Measurements from ENCODE around the gene ZDHHC3. TPM values are rescaled to one million over a fixed set of nuclear protein-coding genes. Genes with fewer than 3 reads are reported as not detected.

The ZDHHC3 gene
- total RNA-seq, 1 experiment from 2014 or later, result 40.1 TPM

- no TSS peak for BruUV-seq (replicated peaks)
- Mint-ChIP-seq H3K36me3 (ENCODE audit: insufficient read depth, unreplicated experiment) (peaks cover 89% of the 10 kb centered on the region), H3K4me1 (ENCODE audit: insufficient read depth, unreplicated experiment) (no peaks in the 10 kb centered on the region), H3K27me3 (ENCODE audit: insufficient read depth, unreplicated experiment) (no peaks in the 10 kb centered on the region), H3K4me3 (ENCODE audit: unreplicated experiment) (no peak overlapping the region), H3K9me3 (ENCODE audit: unreplicated experiment) (no peaks in the 10 kb centered on the region), H3K27ac (ENCODE audit: low read depth, unreplicated experiment) (no peak overlapping the region)
- ChIA-PET POLR2A (no interaction called here), CTCF (interaction anchor here (0.6 to 3.1 kb wide), 2 partner anchors 11 to 679 kb away, joined by 3 to 15 read pairs; no protein-coding TSS in a partner anchor)
- no peak for DNase-seq (ENCODE audit: unreplicated experiment)
- intact Hi-C loops (cut with micrococcal nuclease), result no loop called here
- no peak for TF ChIP-seq CTCF (IDR thresholded peaks at IDR 0.05; ENCODE audit: unreplicated experiment)
Measured at GRCh38 chr3:45002720-45003119, 26.7 kb upstream of the ZDHHC3 start.

- DNase-seq (ENCODE audit: unreplicated experiment), result no peak
- Mint-ChIP-seq H3K9me3 (ENCODE audit: unreplicated experiment) (no peaks in the 10 kb centered on the region), H3K36me3 (ENCODE audit: insufficient read depth, unreplicated experiment) (peaks cover 91% of the 10 kb centered on the region), H3K27ac (ENCODE audit: low read depth, unreplicated experiment) (no peak overlapping the region), H3K4me3 (ENCODE audit: unreplicated experiment) (no peak overlapping the region), H3K4me1 (ENCODE audit: insufficient read depth, unreplicated experiment) (no peaks in the 10 kb centered on the region), H3K27me3 (ENCODE audit: insufficient read depth, unreplicated experiment) (no peaks in the 10 kb centered on the region)
- POLR2A ChIA-PET, result no interaction called here
- BruUV-seq (replicated peaks), result no TSS peak
- intact Hi-C loops (cut with micrococcal nuclease), result no loop called here
- TF ChIP-seq CTCF (IDR thresholded peaks at IDR 0.05; ENCODE audit: unreplicated experiment), result no peak
- CTCF ChIA-PET, result interaction anchor here (0.6 to 3.1 kb wide), 2 partner anchors 10 to 678 kb away, joined by 3 to 15 read pairs; no protein-coding TSS in a partner anchor
Measured at GRCh38 chr3:45002139-45002660, 26.2 kb upstream of the ZDHHC3 start.

GRCh38 chr3:45001738-45002137 is 25.8 kb upstream of the ZDHHC3 start:
- BruUV-seq (replicated peaks), result no TSS peak
- ChIA-PET CTCF (interaction anchor here (0.6 to 3.1 kb wide), 2 partner anchors 10 to 15 kb away, joined by 3 to 15 read pairs; no protein-coding TSS in a partner anchor), POLR2A (no interaction called here)
- TF ChIP-seq CTCF (IDR thresholded peaks at IDR 0.05; ENCODE audit: unreplicated experiment), result no peak
- intact Hi-C loops (cut with micrococcal nuclease), result no loop called here
- H3K4me3 Mint-ChIP-seq (ENCODE audit: unreplicated experiment), result no peak overlapping the region
- no peaks in the 10 kb centered on the region for H3K4me1 Mint-ChIP-seq (ENCODE audit: insufficient read depth, unreplicated experiment)
- no peaks in the 10 kb centered on the region for H3K9me3 Mint-ChIP-seq (ENCODE audit: unreplicated experiment)
- no peaks in the 10 kb centered on the region for H3K27me3 Mint-ChIP-seq (ENCODE audit: insufficient read depth, unreplicated experiment)
- H3K27ac Mint-ChIP-seq (ENCODE audit: low read depth, unreplicated experiment), result no peak overlapping the region
- no peak for DNase-seq (ENCODE audit: unreplicated experiment)
- H3K36me3 Mint-ChIP-seq (ENCODE audit: insufficient read depth, unreplicated experiment), result peaks cover 92% of the 10 kb centered on the region

- CTCF ChIA-PET, result interaction anchor here (0.6 to 3.1 kb wide), 2 partner anchors 9 to 14 kb away, joined by 3 to 15 read pairs; no protein-coding TSS in a partner anchor
- Mint-ChIP-seq H3K4me3 (ENCODE audit: unreplicated experiment) (no peak overlapping the region), H3K4me1 (ENCODE audit: insufficient read depth, unreplicated experiment) (peaks cover under 1% of the 10 kb centered on the region), H3K27me3 (ENCODE audit: insufficient read depth, unreplicated experiment) (no peaks in the 10 kb centered on the region), H3K27ac (ENCODE audit: low read depth, unreplicated experiment) (no peak overlapping the region), H3K36me3 (ENCODE audit: insufficient read depth, unreplicated experiment) (peaks cover 86% of the 10 kb centered on the region), H3K9me3 (ENCODE audit: unreplicated experiment) (no peaks in the 10 kb centered on the region)
- no TSS peak for BruUV-seq (replicated peaks)
- POLR2A ChIA-PET, result interaction anchor here (0.9 kb wide), 1 partner anchor 11 kb away, joined by 3 read pairs; no protein-coding TSS in a partner anchor
- no peak for TF ChIP-seq CTCF (IDR thresholded peaks at IDR 0.05; ENCODE audit: unreplicated experiment)
- intact Hi-C loops (cut with micrococcal nuclease), result no loop called here
- DNase-seq (ENCODE audit: unreplicated experiment), result no peak
Measured at GRCh38 chr3:45000823-45001222, 24.8 kb upstream of the ZDHHC3 start.

All from MCF 10A (cell line).